Adipocyte (in vitro differentiated cells): Measurements from ENCODE around the gene JUN.
"Not testable (repeated sequence)": the region's sequence is repeated elsewhere in the genome, so short reads cannot be mapped to it uniquely, and the experiment has no call there.

Experiments used
- DNase-seq: peaks from one replicate; pipeline ENCODE4 v3.0.0-alpha.2; 2015; ENCODE audit warnings: low read depth
- H3K27me3 ChIP-seq: replicated peaks from 2 replicates; pipeline ENCODE4 v1.7.0; 2013; ENCODE audit warnings: mild to moderate bottlenecking, low read length, moderate library complexity; ENCODE audit not compliant: control insufficient read depth, insufficient read depth
- H3K36me3 ChIP-seq: 2 replicates; pipeline ENCODE4 v1.7.0; 2013; ENCODE audit warnings: low read length, mild to moderate bottlenecking, moderate library complexity; ENCODE audit not compliant: control insufficient read depth, insufficient read depth, severe bottlenecking
- H3K4me1 ChIP-seq: 2 replicates; pipeline ENCODE4 v1.7.0; 2013; ENCODE audit warnings: mild to moderate bottlenecking, low read length, moderate library complexity; ENCODE audit not compliant: control insufficient read depth, insufficient read depth
- H3K4me3 ChIP-seq: 2 replicates; pipeline ENCODE4 v1.7.0; 2013; ENCODE audit warnings: mild to moderate bottlenecking, low read length, moderate library complexity
- H3K9ac ChIP-seq: 2 replicates; pipeline ENCODE4 v1.7.0; 2013; ENCODE audit warnings: mild to moderate bottlenecking, low read length, moderate library complexity
- H3K9me3 ChIP-seq: 2 replicates; pipeline ENCODE4 v1.7.0; 2013; ENCODE audit warnings: mild to moderate bottlenecking, low read length, moderate library complexity; ENCODE audit not compliant: control insufficient read depth

JUN gene

GRCh38 chr1:58805716-58806571, 22.1 kb upstream of the JUN start:
- no peak for DNase-seq
- Histone ChIP-seq H3K4me3 (no peak overlapping the region), H3K9ac (no peak overlapping the region), H3K9me3 (no peaks in the 10 kb centered on the region), H3K27me3 (no peaks in the 10 kb centered on the region), H3K36me3 (no peaks in the 10 kb centered on the region), H3K4me1 (peaks cover 13% of the 10 kb centered on the region)

DNA sequence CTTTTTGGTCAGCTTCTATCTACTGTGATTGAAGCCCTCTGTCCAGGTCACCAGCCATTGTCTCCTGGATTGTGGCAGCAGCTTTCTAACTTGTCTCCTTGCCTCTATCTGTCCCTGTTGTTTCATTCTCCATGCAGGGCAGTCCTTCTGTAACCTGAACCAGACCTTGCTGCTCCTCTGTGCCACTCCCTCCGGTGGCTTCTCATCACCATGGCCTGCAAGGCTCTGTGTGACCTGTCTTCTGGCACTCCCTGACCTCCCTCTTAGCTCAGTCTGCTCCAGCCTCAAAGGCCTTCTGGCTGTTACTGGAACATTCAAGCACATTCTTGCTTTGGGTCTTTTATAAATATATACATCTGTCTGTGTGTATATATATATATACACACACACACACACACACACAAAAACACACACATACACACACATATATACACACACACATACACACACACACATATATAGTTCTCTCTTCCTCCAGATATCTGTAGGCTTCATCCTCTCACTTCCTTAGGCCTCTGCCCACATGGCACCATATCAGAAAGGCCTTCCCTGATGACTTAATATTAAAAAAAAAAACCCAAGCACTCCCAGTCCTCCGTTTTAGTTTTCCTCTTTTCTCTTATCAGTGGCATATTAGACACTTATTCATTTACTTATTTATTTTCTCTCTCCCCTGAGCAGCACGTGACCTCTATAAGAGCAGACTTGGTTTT, 21.2 kb upstream of the JUN start:
- DNase-seq, result no peak
- no peak overlapping the region for H3K9ac ChIP-seq

DNA sequence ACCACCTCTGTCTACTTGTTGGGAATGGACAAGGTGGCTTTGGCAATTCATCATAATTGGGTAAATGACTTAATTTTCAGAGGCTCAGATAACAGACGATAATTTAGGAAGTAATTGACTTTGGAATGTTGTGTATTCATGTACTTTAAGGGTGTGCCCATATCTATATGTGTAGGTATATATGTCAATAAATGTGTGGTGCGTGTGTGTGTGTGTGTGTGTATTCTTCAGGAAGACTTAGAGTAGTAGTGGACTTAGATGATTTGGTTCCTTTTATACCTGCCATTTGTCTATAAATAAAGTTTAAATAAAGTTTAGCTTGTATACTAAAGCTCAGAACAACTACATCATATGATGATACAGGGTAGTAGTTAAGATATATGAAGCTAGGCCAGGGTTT, 20.0 kb upstream of the JUN start:
- H3K27me3 ChIP-seq, result no peaks in the 10 kb centered on the region
- H3K4me3 ChIP-seq, result no peak overlapping the region
- H3K4me1 ChIP-seq, result peaks cover under 1% of the 10 kb centered on the region
- H3K36me3 ChIP-seq, result no peaks in the 10 kb centered on the region
- no peaks in the 10 kb centered on the region for H3K9me3 ChIP-seq
- DNase-seq, result no peak
- H3K9ac ChIP-seq, result no peak overlapping the region

More for the DNA sequence above, 21.2 kb upstream of the JUN start:
- Histone ChIP-seq H3K36me3 (no peaks in the 10 kb centered on the region), H3K4me1 (peaks cover 12% of the 10 kb centered on the region), H3K9me3 (no peaks in the 10 kb centered on the region), H3K27me3 (no peaks in the 10 kb centered on the region), H3K4me3 (no peak overlapping the region)

GRCh38 chr1:58802640-58803399, 19.0 kb upstream of the JUN start:
- Histone ChIP-seq H3K27me3 (no peaks in the 10 kb centered on the region), H3K36me3 (no peaks in the 10 kb centered on the region), H3K9me3 (no peaks in the 10 kb centered on the region), H3K9ac (no peak overlapping the region), H3K4me1 (no peaks in the 10 kb centered on the region), H3K4me3 (no peak overlapping the region)
- DNase-seq, result no peak

GRCh38 chr1:58801286-58801685, 17.4 kb upstream of the JUN start:
- H3K27me3 ChIP-seq, H3K36me3 ChIP-seq, H3K4me3 ChIP-seq, H3K9me3 ChIP-seq, DNase-seq, H3K4me1 ChIP-seq, H3K9ac ChIP-seq: not testable (repeated sequence)

GRCh38 chr1:58799650-58800049, 15.8 kb upstream of the JUN start:
- H3K9ac ChIP-seq, result no peak overlapping the region

GRCh38 chr1:58798910-58799442, 15.1 kb upstream of the JUN start:
- Histone ChIP-seq H3K27me3 (no peaks in the 10 kb centered on the region), H3K9me3 (no peaks in the 10 kb centered on the region), H3K36me3 (no peaks in the 10 kb centered on the region), H3K4me3 (no peak overlapping the region), H3K4me1 (no peaks in the 10 kb centered on the region), H3K9ac (no peak overlapping the region)
- no peak for DNase-seq

More at GRCh38 chr1:58799650-58800049, 15.8 kb upstream of the JUN start:
- no peak for DNase-seq
- Histone ChIP-seq H3K4me3 (no peak overlapping the region), H3K27me3 (no peaks in the 10 kb centered on the region), H3K4me1 (no peaks in the 10 kb centered on the region), H3K36me3 (no peaks in the 10 kb centered on the region), H3K9me3 (no peaks in the 10 kb centered on the region)

- no peaks in the 10 kb centered on the region for H3K4me1 ChIP-seq
- no peak overlapping the region for H3K9ac ChIP-seq
- H3K36me3 ChIP-seq, result no peaks in the 10 kb centered on the region
- no peak overlapping the region for H3K4me3 ChIP-seq
- H3K9me3 ChIP-seq, result no peaks in the 10 kb centered on the region
- H3K27me3 ChIP-seq, result no peaks in the 10 kb centered on the region
- DNase-seq, result no peak
Measured at GRCh38 chr1:58796416-58796815, 12.6 kb upstream of the JUN start.

DNA sequence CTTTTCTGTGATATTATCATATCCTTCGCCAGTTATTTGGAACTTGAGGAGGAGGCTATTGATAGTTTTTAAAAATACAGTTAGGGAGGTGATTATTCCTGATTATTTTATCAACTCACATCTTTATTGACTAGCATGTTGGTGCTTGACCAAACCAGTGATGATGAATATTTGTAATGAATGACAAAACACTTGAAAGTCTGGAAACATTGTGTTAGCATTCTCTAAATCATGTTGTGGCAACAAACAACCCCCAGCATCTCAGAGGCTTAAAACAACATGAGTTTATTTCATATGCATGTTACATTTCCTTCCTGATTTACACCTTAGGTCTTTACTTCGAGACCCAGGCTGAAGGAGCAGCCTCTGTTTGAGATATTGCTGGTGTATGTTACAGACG, 10.7 kb upstream of the JUN start:
- Histone ChIP-seq H3K36me3 (no peaks in the 10 kb centered on the region), H3K27me3 (no peaks in the 10 kb centered on the region), H3K4me1 (no peaks in the 10 kb centered on the region), H3K9ac (no peak overlapping the region), H3K9me3 (no peaks in the 10 kb centered on the region), H3K4me3 (no peak overlapping the region)
- no peak for DNase-seq

GRCh38 chr1:58792846-58793245, 9.0 kb upstream of the JUN start:
- Histone ChIP-seq H3K9me3 (no peaks in the 10 kb centered on the region), H3K4me1 (no peaks in the 10 kb centered on the region), H3K27me3 (no peaks in the 10 kb centered on the region), H3K36me3 (no peaks in the 10 kb centered on the region), H3K4me3 (no peak overlapping the region), H3K9ac (no peak overlapping the region)
- no peak for DNase-seq

DNA sequence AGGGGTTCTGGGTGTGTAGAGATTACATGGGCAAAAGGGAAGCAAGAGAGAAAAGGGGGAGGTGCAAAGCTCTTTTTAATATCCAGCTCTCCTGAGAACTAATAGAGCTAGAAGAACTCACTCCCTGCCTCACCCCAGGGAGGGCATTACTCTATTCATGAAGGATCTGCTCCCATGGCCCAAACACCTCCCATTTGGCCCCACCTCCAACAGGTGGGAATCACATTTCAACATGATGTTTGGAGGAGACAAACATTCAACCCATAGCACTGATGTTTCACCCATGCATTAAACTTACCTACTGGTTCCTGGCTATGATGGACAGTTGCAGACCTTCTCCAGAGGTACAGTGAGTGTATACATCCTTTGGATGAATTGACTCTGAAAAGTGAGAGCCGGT, 7.3 kb upstream of the JUN start:
- H3K27me3 ChIP-seq, result no peaks in the 10 kb centered on the region
- H3K9ac ChIP-seq, result no peak overlapping the region
- H3K4me3 ChIP-seq, result no peak overlapping the region
- peaks cover 8% of the 10 kb centered on the region for H3K4me1 ChIP-seq
- no peaks in the 10 kb centered on the region for H3K36me3 ChIP-seq
- DNase-seq, result no peak
- H3K9me3 ChIP-seq, result no peaks in the 10 kb centered on the region
